ENCODE results near the gene FARP2.

Gene FARP2

GRCh38 chr2:241531161-241531722 is 175.2 kb downstream of the FARP2 start:
- Histone ChIP-seq H3K79me2 (ENCODE audit: insufficient read depth, low read length) (no peaks in the 10 kb centered on the region), H2AFZ (ENCODE audit: low read length) (no peak overlapping the region), H3K4me2 (ENCODE audit: low read length) (no peak overlapping the region), H3K9me2 (ENCODE audit: low read depth, low read length) (no peaks in the 10 kb centered on the region), H3K4me1 (ENCODE audit: insufficient read depth, low read length, severe bottlenecking) (no peaks in the 10 kb centered on the region), H3K9me3 (ENCODE audit: low read length) (no peaks in the 10 kb centered on the region), H3K36me3 (ENCODE audit: insufficient read depth, low read length) (no peaks in the 10 kb centered on the region), H4K20me1 (ENCODE audit: insufficient read depth, low read length) (no peaks in the 10 kb centered on the region), H3K4me3 (ENCODE audit: low read depth, low read length, poor library complexity, severe bottlenecking) (no peak overlapping the region), H3K27me3 (ENCODE audit: insufficient read depth, low read length) (peaks cover 11% of the 10 kb centered on the region; the same call in 1 of the 2 replicates), H3K9ac (ENCODE audit: low read length) (no peak overlapping the region), H3K27ac (ENCODE audit: low read depth, low read length, poor library complexity, severe bottlenecking) (no peak overlapping the region), H3F3A (ENCODE audit: insufficient read depth, low read length) (no peaks in the 10 kb centered on the region)
- TF ChIP-seq CTCF (IDR thresholded peaks at IDR 0.05; ENCODE audit: low read length) (no peak), EZH2 (IDR thresholded peaks at IDR 0.05; ENCODE audit: borderline replicate concordance, low read length) (no peak)

GRCh38 chr2:241532168-241532567 is 176.1 kb downstream of the FARP2 start:
- H3K27me3 ChIP-seq (ENCODE audit: insufficient read depth, low read length) = peaks cover 11% of the 10 kb centered on the region; the same call in 1 of the 2 replicates
- H3K9me2 ChIP-seq (ENCODE audit: low read depth, low read length) = no peaks in the 10 kb centered on the region
- no peaks in the 10 kb centered on the region for H4K20me1 ChIP-seq (ENCODE audit: insufficient read depth, low read length)
- no peak overlapping the region for H2AFZ ChIP-seq (ENCODE audit: low read length)
- no peaks in the 10 kb centered on the region for H3K79me2 ChIP-seq (ENCODE audit: insufficient read depth, low read length)
- H3K9me3 ChIP-seq (ENCODE audit: low read length) = no peaks in the 10 kb centered on the region
- H3K4me3 ChIP-seq (ENCODE audit: low read depth, low read length, poor library complexity, severe bottlenecking) = no peak overlapping the region
- no peaks in the 10 kb centered on the region for H3K36me3 ChIP-seq (ENCODE audit: insufficient read depth, low read length)
- no peak overlapping the region for H3K9ac ChIP-seq (ENCODE audit: low read length)
- no peaks in the 10 kb centered on the region for H3F3A ChIP-seq (ENCODE audit: insufficient read depth, low read length)
- no peak overlapping the region for H3K4me2 ChIP-seq (ENCODE audit: low read length)
- TF ChIP-seq CTCF (IDR thresholded peaks at IDR 0.05; ENCODE audit: low read length) = no peak
- no peak for TF ChIP-seq EZH2 (IDR thresholded peaks at IDR 0.05; ENCODE audit: borderline replicate concordance, low read length)
- no peaks in the 10 kb centered on the region for H3K4me1 ChIP-seq (ENCODE audit: insufficient read depth, low read length, severe bottlenecking)
- H3K27ac ChIP-seq (ENCODE audit: low read depth, low read length, poor library complexity, severe bottlenecking) = no peak overlapping the region

- Histone ChIP-seq H3K27ac (ENCODE audit: low read depth, low read length, poor library complexity, severe bottlenecking) (no peak overlapping the region), H3K4me1 (ENCODE audit: insufficient read depth, low read length, severe bottlenecking) (no peaks in the 10 kb centered on the region), H3K9ac (ENCODE audit: low read length) (no peak overlapping the region), H3K9me2 (ENCODE audit: low read depth, low read length) (no peaks in the 10 kb centered on the region), H3F3A (ENCODE audit: insufficient read depth, low read length) (no peaks in the 10 kb centered on the region), H3K4me3 (ENCODE audit: low read depth, low read length, poor library complexity, severe bottlenecking) (no peak overlapping the region), H4K20me1 (ENCODE audit: insufficient read depth, low read length) (no peaks in the 10 kb centered on the region), H3K9me3 (ENCODE audit: low read length) (no peaks in the 10 kb centered on the region), H3K79me2 (ENCODE audit: insufficient read depth, low read length) (no peaks in the 10 kb centered on the region), H2AFZ (ENCODE audit: low read length) (no peak overlapping the region), H3K4me2 (ENCODE audit: low read length) (no peak overlapping the region), H3K27me3 (ENCODE audit: insufficient read depth, low read length) (peaks cover 9% of the 10 kb centered on the region; the same call in 1 of the 2 replicates), H3K36me3 (ENCODE audit: insufficient read depth, low read length) (no peaks in the 10 kb centered on the region)
- TF ChIP-seq CTCF (IDR thresholded peaks at IDR 0.05; ENCODE audit: low read length) (0 out of 2 replicates have a peak, but pooled peaks have one; percentile 7), EZH2 (IDR thresholded peaks at IDR 0.05; ENCODE audit: borderline replicate concordance, low read length) (no peak)
Observed at GRCh38 chr2:241532733-241533601, 176.9 kb downstream of the FARP2 start.
